ENCODE data around the gene CAPN9.

The CAPN9 gene

DNA sequence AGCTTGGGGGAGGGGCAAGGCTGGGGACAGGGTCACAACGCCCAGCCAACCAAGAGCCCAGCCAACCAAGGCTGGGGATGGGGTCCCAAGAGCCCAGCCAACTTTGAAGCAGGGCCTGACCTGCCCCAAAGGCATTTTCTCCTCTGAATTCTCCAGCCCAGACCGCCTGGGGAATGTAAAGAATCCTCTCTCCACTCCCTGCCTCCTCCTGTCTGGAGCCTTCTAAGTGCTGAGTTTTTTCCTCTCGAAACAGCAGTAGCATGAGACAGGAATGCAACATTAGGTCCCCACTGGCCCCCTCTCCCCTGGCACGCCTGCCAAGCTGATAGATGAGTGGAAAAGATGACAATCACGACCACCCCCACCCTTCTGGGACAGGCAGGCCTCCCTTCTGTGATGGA is 104.1 kb downstream of the CAPN9 start:
- no peak for TF ChIP-seq ZNF391 (tag by site-specific recombination; IDR thresholded peaks at IDR 0.05; ENCODE audit: borderline replicate concordance, low read depth)
- no peak for TF ChIP-seq ZFHX2 (tag by site-specific recombination; conservative IDR thresholded peaks at IDR 0.05)
- Histone ChIP-seq H3K27ac (ENCODE audit: extremely low read depth, low read depth, low read length) (no peak overlapping the region), H3K4me1 (ENCODE audit: control insufficient read depth, insufficient read depth, low read length) (peaks cover 3% of the 10 kb centered on the region; the same call in 1 of the 2 replicates), H3K9me3 (ENCODE audit: control insufficient read depth, insufficient read depth, low read depth, low read length) (no peaks in the 10 kb centered on the region), H3K4me3 (ENCODE audit: low read depth, low read length) (no peak overlapping the region), H3K36me3 (ENCODE audit: control insufficient read depth in 2 of 2, insufficient read depth in 1 of 2, low read length in 2 of 2) (peaks cover 0 to 36% of the 10 kb centered on the region in 2 experiments; a peak in 1 of 3 replicates)
- POLR2A ChIA-PET, result no interaction called here
- CTCF ChIA-PET, result interaction anchor here (0.9 to 2.1 kb wide), 2 partner anchors 10 to 52 kb away, joined by 4 to 6 read pairs; no protein-coding TSS in a partner anchor
